IPS DF 6.9 (cell line): ENCODE results near the gene DNASE1L1.

Source experiments
- DNase-seq: peaks from one replicate; pipeline ENCODE4 v3.0.0-alpha.2; 2013; ENCODE audit warnings: low read depth, low spot score
- H3K27ac ChIP-seq: one replicate; pipeline ENCODE4 v1.5.1; 2013; ENCODE audit warnings: low read length, control low read depth
- H3K27me3 ChIP-seq: 2 replicates; pipeline ENCODE4 v1.6.1; 2013; ENCODE audit warnings: mild to moderate bottlenecking, low read length; ENCODE audit not compliant: control insufficient read depth, insufficient read depth
- H3K36me3 ChIP-seq: 2 replicates; pipeline ENCODE4 v1.6.1; 2013; ENCODE audit warnings: low read length; ENCODE audit not compliant: control insufficient read depth, insufficient read depth
- H3K4me1 ChIP-seq: 2 replicates; pipeline ENCODE4 v1.6.1; 2013; ENCODE audit warnings: low read length; ENCODE audit not compliant: control insufficient read depth, insufficient read depth
- H3K4me3 ChIP-seq: 2 replicates; pipeline ENCODE4 v1.5.1; 2013; ENCODE audit warnings: mild to moderate bottlenecking, low read length
- H3K9me3 ChIP-seq: 2 replicates; pipeline ENCODE4 v1.6.1; 2013; ENCODE audit warnings: low read length, inconsistent platforms; ENCODE audit not compliant: control insufficient read depth, insufficient read depth
- WGBS: extraction: QIAGEN DNeasy Blood & Tissue Kit; methylation state at CpG from one replicate; pipeline ENCODE4 v1.1.7; 2013; ENCODE audit warnings: mixed read lengths, missing lambda C conversion rate; ENCODE audit not compliant: insufficient read length, insufficient coverage; 5-methylcytosine and 5-hydroxymethylcytosine counted together

The DNASE1L1 gene

DNA sequence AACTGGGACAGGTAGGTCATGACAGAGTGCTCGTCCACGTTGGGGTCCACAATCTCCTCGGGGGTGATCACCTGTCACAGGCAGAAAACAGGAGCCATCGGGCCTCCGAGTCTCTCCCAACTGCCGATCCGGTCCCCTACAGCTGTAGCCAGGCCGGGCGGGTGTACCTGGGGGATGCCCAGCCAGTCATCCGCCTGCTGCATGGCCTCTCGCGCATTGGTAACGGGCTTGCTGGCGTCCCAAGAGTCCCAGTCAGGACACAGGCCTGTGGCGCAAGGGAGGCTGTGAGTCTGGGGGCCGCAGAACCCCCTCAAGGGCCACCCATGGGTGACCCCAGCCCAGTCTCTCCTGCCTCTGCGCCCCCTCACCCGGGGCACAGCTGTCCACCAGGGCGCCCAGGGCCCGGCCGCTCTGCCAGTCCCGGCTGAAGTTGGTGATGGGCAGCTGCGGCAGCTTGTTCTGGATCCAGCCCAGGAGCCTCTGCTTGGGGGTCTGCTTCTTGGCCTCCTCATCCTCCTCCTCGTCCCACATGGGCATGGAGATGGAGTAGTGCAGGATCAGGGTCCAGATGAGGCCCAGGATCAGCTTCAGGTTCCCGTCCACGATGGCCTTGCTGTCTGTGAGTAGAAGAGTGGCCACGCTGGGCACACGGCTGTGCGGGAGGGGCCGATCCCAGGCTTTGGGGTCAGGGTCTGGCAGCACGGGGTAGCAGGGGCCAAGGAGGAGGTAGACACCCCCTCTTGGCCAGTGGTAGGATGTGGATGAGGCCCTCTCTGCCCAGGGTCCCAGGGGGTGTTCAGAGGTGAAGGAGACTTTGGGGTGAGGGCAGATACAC is 41.4 kb downstream of the DNASE1L1 start:
- peaks cover 50% of the 10 kb centered on the region for H3K36me3 ChIP-seq

GRCh38 chrX:154366666-154367055 is 42.4 kb downstream of the DNASE1L1 start:
- Histone ChIP-seq H3K4me1 (no peaks in the 10 kb centered on the region), H3K9me3 (no peaks in the 10 kb centered on the region), H3K4me3 (no peak overlapping the region), H3K27me3 (no peaks in the 10 kb centered on the region), H3K36me3 (peaks cover 61% of the 10 kb centered on the region), H3K27ac (no peak overlapping the region)
- WGBS = no CpG with 5 or more reads among the region's 11 CpGs
- DNase-seq = no peak

More for the DNA sequence above, 41.4 kb downstream of the DNASE1L1 start:
- 0 out of 2 replicates have a peak, but pooled peaks cover under 1% of the 10 kb centered on the region for H3K4me1 ChIP-seq
- no peak overlapping the region for H3K27ac ChIP-seq
- no peaks in the 10 kb centered on the region for H3K9me3 ChIP-seq
- DNase-seq = no peak
- no peaks in the 10 kb centered on the region for H3K27me3 ChIP-seq
- H3K4me3 ChIP-seq = no peak overlapping the region
- no CpG with 5 or more reads among the region's 31 CpGs for WGBS

DNA sequence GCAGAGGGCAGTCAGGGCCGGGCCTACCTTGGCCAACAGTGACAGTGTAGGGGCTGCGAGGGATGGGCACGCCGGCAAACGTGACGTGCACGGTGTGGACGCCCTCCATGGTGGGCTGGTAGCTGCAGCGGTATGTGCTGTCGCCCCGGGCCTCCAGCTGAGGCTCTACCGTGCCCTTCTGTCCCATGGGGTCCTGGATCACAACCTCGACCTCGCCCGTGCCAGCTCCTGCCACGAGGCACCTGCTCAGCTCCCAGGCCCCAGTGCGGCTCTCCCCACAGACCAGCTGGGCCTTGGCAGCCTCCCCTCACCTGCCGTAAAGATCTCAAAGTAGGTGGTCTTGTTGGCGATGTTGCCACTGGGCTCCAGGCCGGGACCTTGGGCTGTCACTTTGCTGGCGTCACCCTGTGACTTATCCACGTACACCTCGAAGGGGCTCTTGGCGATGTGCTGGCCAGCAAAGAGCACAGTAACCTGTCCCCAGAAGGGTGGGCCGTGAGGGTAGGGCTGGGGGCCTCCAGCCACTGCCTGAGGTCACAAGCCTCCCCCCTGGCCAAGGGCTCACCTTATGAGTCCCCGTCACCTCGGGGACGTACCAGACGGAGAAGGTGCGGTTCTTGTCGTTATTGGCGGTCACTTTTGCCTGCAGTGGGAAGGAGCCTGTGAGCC is 42.9 kb downstream of the DNASE1L1 start:
- no peaks in the 10 kb centered on the region for H3K4me1 ChIP-seq

DNA sequence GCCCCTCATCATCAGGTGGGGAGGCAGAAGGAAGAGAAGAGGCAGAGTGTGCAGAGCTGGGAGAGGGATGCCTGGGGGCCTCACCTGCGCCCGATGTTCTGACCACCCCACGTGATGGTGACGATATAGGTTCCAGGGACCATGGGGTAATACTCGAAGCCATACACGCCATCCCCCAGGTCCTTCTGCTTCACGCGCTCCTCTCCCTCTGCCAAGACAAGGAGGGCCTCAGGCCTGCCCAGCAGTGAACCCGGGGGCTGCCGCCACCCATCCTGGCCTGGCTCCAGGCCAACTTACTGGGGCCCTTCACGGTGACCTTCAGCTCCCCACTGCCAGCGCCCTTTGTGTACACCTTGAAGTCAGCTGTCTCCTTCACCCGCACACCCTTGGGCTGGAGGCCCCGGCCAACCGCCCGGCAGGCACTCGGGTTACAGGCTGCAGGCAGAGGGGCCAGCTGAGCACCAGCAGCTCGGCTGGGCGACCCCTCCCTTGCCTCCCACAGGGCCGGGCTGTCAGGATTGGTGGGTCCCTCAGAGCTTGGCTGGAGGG is 43.9 kb downstream of the DNASE1L1 start:
- DNase-seq = no peak
- no CpG with 5 or more reads among the region's 20 CpGs for WGBS
- Histone ChIP-seq H3K9me3 (no peaks in the 10 kb centered on the region), H3K36me3 (peaks cover 72% of the 10 kb centered on the region), H3K4me1 (no peaks in the 10 kb centered on the region), H3K4me3 (no peak overlapping the region), H3K27me3 (no peaks in the 10 kb centered on the region), H3K27ac (no peak overlapping the region)

More for the DNA sequence above, 42.9 kb downstream of the DNASE1L1 start:
- H3K27ac ChIP-seq = no peak overlapping the region
- no peak overlapping the region for H3K4me3 ChIP-seq
- no peak for DNase-seq
- H3K36me3 ChIP-seq = peaks cover 66% of the 10 kb centered on the region
- no peaks in the 10 kb centered on the region for H3K27me3 ChIP-seq
- WGBS = no CpG with 5 or more reads among the region's 32 CpGs
- H3K9me3 ChIP-seq = no peaks in the 10 kb centered on the region

- no peak overlapping the region for H3K4me3 ChIP-seq
- H3K4me1 ChIP-seq = no peaks in the 10 kb centered on the region
- no peaks in the 10 kb centered on the region for H3K27me3 ChIP-seq
- no peak for DNase-seq
- no CpG with 5 or more reads among the region's 20 CpGs for WGBS
- H3K36me3 ChIP-seq = peaks cover 81% of the 10 kb centered on the region
- H3K9me3 ChIP-seq = no peaks in the 10 kb centered on the region
- no peak overlapping the region for H3K27ac ChIP-seq
Observed at GRCh38 chrX:154363706-154364439, 45.2 kb downstream of the DNASE1L1 start.

DNA sequence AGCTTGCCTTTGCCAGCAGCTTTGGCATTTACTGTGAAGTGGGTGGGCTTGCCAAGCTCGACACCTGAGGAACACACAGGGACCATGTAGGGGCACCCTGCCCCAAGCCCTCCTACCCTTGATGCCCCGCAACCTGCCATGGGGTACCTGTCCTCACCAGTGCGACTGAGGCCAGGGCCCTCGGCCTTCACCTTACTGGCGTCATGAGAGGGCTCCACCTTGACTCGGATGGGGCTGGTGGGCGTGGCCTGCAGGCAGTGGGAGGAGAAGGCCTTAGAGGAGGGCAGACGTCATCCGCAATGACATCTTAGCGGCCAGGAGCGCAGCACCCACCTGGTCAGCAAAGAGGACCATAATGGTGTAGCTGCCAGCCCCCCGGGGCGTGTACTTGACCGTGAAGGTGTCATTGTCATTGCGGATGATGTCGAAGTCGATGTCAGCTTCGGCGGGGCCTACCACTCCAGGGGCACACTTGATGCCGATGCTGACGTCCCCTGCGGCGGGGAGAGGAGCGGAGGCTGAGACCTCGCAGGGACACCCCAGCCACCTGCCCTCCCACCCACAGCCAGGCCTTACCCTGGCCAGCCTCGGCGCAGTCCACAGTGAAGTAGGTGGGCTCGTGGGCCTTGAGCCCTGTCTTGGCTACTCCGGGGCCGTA is 46.8 kb downstream of the DNASE1L1 start:
- Histone ChIP-seq H3K4me3 (no peak overlapping the region; the same call in 1 of the 2 replicates), H3K9me3 (no peaks in the 10 kb centered on the region), H3K27me3 (no peaks in the 10 kb centered on the region), H3K27ac (no peak overlapping the region), H3K4me1 (no peaks in the 10 kb centered on the region), H3K36me3 (peaks cover 90% of the 10 kb centered on the region)
- WGBS = no CpG with 5 or more reads among the region's 30 CpGs
- DNase-seq = no peak

DNA sequence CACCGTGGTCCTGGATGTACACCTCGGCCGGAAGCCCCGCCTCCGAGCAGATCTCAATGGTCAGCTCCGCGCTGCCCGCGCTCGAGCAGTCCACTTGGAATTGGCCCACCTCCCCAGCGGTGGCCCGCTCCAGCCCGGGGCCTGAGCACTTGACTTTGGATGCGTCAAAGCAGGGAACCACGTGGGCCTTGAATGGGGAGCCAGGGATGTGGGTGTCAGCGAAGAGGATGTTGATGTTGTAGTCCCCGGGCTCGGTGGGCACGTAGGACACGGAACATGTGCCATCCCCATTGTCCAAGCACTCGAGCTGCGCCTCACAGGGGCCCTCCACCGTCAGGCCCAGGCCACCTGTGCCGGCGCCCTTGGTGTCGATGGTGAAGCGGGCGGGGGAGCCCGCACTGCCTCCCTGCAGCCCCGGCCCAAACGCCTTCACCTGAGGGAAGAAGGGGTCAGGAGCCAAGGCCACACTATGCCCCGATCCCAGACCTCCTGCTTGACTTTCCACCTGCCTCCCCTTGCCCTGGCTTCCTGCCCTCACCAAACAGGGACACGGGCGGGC is 48.8 kb downstream of the DNASE1L1 start:
- Histone ChIP-seq H3K4me3 (no peak overlapping the region), H3K27ac (no peak overlapping the region), H3K4me1 (no peaks in the 10 kb centered on the region), H3K36me3 (peaks cover 89% of the 10 kb centered on the region), H3K27me3 (no peaks in the 10 kb centered on the region), H3K9me3 (no peaks in the 10 kb centered on the region)
- WGBS = no CpG with 5 or more reads among the region's 34 CpGs
- DNase-seq = no peak

DNA sequence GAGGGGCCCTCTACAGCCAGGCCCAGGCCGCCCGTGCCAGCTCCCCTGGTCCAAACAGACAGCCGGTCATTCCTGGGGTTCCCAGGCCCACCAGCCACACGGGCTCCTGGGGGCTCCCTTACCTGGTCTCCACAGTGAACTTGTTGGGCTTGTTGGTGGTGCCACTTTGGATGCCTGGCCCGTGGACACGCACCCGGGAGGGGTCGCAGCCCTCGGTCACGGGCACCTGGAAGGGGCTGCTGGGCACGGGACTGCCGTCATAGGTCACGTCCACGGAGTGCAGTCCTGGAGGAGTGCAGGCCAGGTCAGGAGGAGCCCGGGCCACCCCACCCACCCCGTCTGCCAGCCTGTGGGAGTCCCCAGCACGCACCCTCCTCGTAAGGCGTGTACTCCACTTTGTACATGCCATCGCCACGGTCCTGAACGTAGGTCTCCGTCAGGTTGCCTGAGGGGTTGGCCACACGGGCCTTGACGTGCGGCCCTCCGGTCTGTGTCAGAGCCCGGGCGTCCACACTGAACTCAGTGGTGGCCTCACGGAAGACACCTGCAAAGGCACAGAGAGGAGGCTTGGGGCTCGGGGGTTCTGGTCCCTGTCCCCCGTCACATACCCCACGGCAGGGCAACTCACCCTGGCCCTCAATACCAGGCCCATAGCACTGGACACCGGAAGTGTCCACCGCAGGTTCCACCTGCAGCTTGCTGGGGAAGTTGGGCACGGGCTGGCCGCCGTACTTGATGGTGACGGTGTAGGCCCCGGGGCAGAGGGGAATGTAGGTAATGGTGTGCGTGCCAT is 49.5 kb downstream of the DNASE1L1 start:
- Histone ChIP-seq H3K27ac (no peak overlapping the region), H3K36me3 (peaks cover 90% of the 10 kb centered on the region)
- WGBS = no CpG with 5 or more reads among the region's 41 CpGs

GRCh38 chrX:154358829-154359228 is 50.2 kb downstream of the DNASE1L1 start:
- DNase-seq = no peak
- Histone ChIP-seq H3K4me3 (no peak overlapping the region), H3K4me1 (no peaks in the 10 kb centered on the region), H3K27me3 (no peaks in the 10 kb centered on the region), H3K36me3 (peaks cover 90% of the 10 kb centered on the region), H3K9me3 (no peaks in the 10 kb centered on the region), H3K27ac (no peak overlapping the region)
- WGBS = no CpG with 5 or more reads among the region's 6 CpGs

More for the DNA sequence above, 49.5 kb downstream of the DNASE1L1 start:
- Histone ChIP-seq H3K4me1 (no peaks in the 10 kb centered on the region), H3K4me3 (no peak overlapping the region), H3K27me3 (no peaks in the 10 kb centered on the region), H3K9me3 (no peaks in the 10 kb centered on the region)
- no peak for DNase-seq
